Measurements from ENCODE around the gene ANTXR2. TPM values are rescaled to one million over a fixed set of nuclear protein-coding genes. Genes with fewer than 3 reads are reported as not detected.

The ANTXR2 gene
- total RNA-seq, 1 donor from 2014 or later, result 28.3 TPM

GRCh38 chr4:80115368-80116181 lies 42.5 kb upstream of the ANTXR2 start:
- Histone ChIP-seq H2AFZ (replicated peaks) (no peak overlapping the region), H3K79me2 (ENCODE audit: low read depth) (no peaks in the 10 kb centered on the region), H3K9ac (no peak overlapping the region), H3K27ac (no peak overlapping the region), H4K20me1 (ENCODE audit: low read depth) (no peaks in the 10 kb centered on the region), H3K4me2 (no peak overlapping the region), H3K4me1 (no peaks in the 10 kb centered on the region), H3K36me3 (no peaks in the 10 kb centered on the region), H3K4me3 (no peak overlapping the region), H3F3A (ENCODE audit: low read depth) (no peaks in the 10 kb centered on the region), H3K27me3 (no peaks in the 10 kb centered on the region), H3K9me3 (ENCODE audit: low read depth) (no peaks in the 10 kb centered on the region)
- Mint-ChIP-seq H3K36me3 (no peaks in the 10 kb centered on the region), H3K27ac (no peak overlapping the region), H3K27me3 (ENCODE audit: insufficient read depth, low read depth) (no peaks in the 10 kb centered on the region), H3K4me3 (no peak overlapping the region), H3K4me1 (no peaks in the 10 kb centered on the region), H3K9me3 (no peaks in the 10 kb centered on the region)
- TF ChIP-seq EZH2 (IDR thresholded peaks at IDR 0.05) (no peak), CTCF (IDR thresholded peaks at IDR 0.05) (no peak), EZH2phosphoT487 (IDR thresholded peaks at IDR 0.05) (no peak)
- no peak for DNase-seq (ENCODE audit: low spot score)

DNA sequence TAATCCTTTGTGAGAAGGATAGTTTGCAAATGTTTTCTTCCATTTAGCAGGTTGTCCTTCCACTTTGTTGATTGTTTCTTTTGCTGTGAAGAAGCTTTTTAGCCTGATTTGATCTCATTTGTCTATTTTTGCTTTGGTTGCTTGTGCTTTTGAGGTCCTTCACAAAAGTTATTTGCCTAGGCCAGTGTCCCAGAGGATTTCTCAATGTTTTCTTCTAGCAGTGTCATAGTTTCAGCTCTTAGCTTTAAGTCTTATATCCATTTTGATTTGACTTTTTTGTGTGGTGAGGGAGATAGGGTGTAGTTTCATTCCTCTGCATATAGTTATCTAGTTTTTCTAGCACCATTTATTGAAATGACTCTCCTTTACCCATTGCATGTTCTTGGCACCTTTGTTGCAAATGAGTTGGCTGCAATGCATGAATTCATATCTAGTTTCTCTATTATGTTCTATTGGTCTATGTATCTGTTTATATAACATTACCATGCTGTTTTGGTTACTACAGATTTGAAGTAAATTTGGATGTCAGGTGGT lies 41.8 kb upstream of the ANTXR2 start:
- no peak overlapping the region for H3K4me2 ChIP-seq
- H3K79me2 ChIP-seq (ENCODE audit: low read depth), result no peaks in the 10 kb centered on the region
- Mint-ChIP-seq H3K4me3 (no peak overlapping the region), H3K27me3 (ENCODE audit: insufficient read depth, low read depth) (no peaks in the 10 kb centered on the region), H3K36me3 (no peaks in the 10 kb centered on the region), H3K27ac (no peak overlapping the region), H3K4me1 (no peaks in the 10 kb centered on the region), H3K9me3 (no peaks in the 10 kb centered on the region)
- no peaks in the 10 kb centered on the region for H3K9me3 ChIP-seq (ENCODE audit: low read depth)
- no peaks in the 10 kb centered on the region for H3K4me1 ChIP-seq
- no peak overlapping the region for H3K4me3 ChIP-seq
- H3K9ac ChIP-seq, result no peak overlapping the region
- H3F3A ChIP-seq (ENCODE audit: low read depth), result no peaks in the 10 kb centered on the region
- H3K27me3 ChIP-seq, result no peaks in the 10 kb centered on the region
- H3K36me3 ChIP-seq, result no peaks in the 10 kb centered on the region
- H3K27ac ChIP-seq, result no peak overlapping the region
- TF ChIP-seq CTCF (IDR thresholded peaks at IDR 0.05) (no peak), EZH2 (IDR thresholded peaks at IDR 0.05) (no peak), EZH2phosphoT487 (IDR thresholded peaks at IDR 0.05) (no peak)
- H4K20me1 ChIP-seq (ENCODE audit: low read depth), result no peaks in the 10 kb centered on the region
- no peak overlapping the region for H2AFZ ChIP-seq (replicated peaks)
- no peak for DNase-seq (ENCODE audit: low spot score)

DNA sequence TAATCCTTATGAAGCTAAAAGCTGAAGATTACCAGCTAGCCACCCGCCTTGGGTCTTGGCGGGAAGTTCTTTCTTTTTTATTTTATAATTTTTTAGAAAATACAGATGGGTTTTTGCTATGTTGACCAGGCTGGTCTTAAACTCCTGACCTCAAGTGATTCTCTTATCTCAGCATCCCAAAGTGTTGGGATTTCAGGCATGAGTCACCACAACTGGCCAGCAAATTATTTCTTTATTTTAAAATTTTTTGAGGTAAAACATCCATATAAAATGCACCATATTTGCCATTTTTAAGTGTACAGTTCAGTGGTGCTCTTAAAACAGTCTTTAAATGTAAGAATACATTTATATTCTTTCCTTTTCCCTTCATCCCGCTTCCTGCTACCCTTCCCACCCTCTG lies 40.6 kb upstream of the ANTXR2 start:
- H3K9me3 ChIP-seq (ENCODE audit: low read depth), result no peaks in the 10 kb centered on the region
- no peak overlapping the region for H2AFZ ChIP-seq (replicated peaks)
- H3K9ac ChIP-seq, result no peak overlapping the region
- H3K36me3 ChIP-seq, result no peaks in the 10 kb centered on the region
- H3K4me3 Mint-ChIP-seq, result no peak overlapping the region
- H3K9me3 Mint-ChIP-seq, result no peaks in the 10 kb centered on the region
- no peaks in the 10 kb centered on the region for H3K4me1 Mint-ChIP-seq
- no peaks in the 10 kb centered on the region for H3K4me1 ChIP-seq
- H3K27me3 Mint-ChIP-seq (ENCODE audit: insufficient read depth, low read depth), result no peaks in the 10 kb centered on the region
- H3K4me2 ChIP-seq, result no peak overlapping the region
- no peaks in the 10 kb centered on the region for H3F3A ChIP-seq (ENCODE audit: low read depth)
- no peak for TF ChIP-seq EZH2phosphoT487 (IDR thresholded peaks at IDR 0.05)
- H3K27me3 ChIP-seq, result no peaks in the 10 kb centered on the region
- H3K79me2 ChIP-seq (ENCODE audit: low read depth), result no peaks in the 10 kb centered on the region
- no peak for DNase-seq (ENCODE audit: low spot score)
- H3K36me3 Mint-ChIP-seq, result no peaks in the 10 kb centered on the region
- H3K27ac ChIP-seq, result no peak overlapping the region
- H3K4me3 ChIP-seq, result no peak overlapping the region
- H4K20me1 ChIP-seq (ENCODE audit: low read depth), result no peaks in the 10 kb centered on the region
- no peak overlapping the region for H3K27ac Mint-ChIP-seq

- Mint-ChIP-seq H3K27ac (no peak overlapping the region), H3K4me3 (no peak overlapping the region), H3K9me3 (no peaks in the 10 kb centered on the region), H3K36me3 (no peaks in the 10 kb centered on the region), H3K4me1 (no peaks in the 10 kb centered on the region), H3K27me3 (ENCODE audit: insufficient read depth, low read depth) (no peaks in the 10 kb centered on the region)
- Histone ChIP-seq H3F3A (ENCODE audit: low read depth) (no peaks in the 10 kb centered on the region), H3K79me2 (ENCODE audit: low read depth) (no peaks in the 10 kb centered on the region), H3K9me3 (ENCODE audit: low read depth) (peaks cover 5% of the 10 kb centered on the region), H3K4me3 (no peak overlapping the region), H3K4me2 (no peak overlapping the region), H3K36me3 (no peaks in the 10 kb centered on the region), H3K4me1 (no peaks in the 10 kb centered on the region), H3K9ac (no peak overlapping the region), H4K20me1 (ENCODE audit: low read depth) (no peaks in the 10 kb centered on the region), H3K27me3 (no peaks in the 10 kb centered on the region), H2AFZ (replicated peaks) (no peak overlapping the region), H3K27ac (no peak overlapping the region)
- DNase-seq (ENCODE audit: low spot score), result no peak
- no peak for TF ChIP-seq EZH2 (IDR thresholded peaks at IDR 0.05)
- TF ChIP-seq EZH2phosphoT487 (IDR thresholded peaks at IDR 0.05), result no peak
These were observed 39.2 kb upstream of the ANTXR2 start for GRCh38 chr4:80112236-80112635.

Measured in neural progenitor cell (in vitro differentiated cells).